ENCODE results near the gene FBL. TPM values are rescaled to one million over a fixed set of nuclear protein-coding genes. Genes with fewer than 3 reads are reported as not detected.

Gene FBL
- total and polyA plus RNA-seq, 3 experiments from 2014 or later = 182 to 682 (median 661) TPM

DNA sequence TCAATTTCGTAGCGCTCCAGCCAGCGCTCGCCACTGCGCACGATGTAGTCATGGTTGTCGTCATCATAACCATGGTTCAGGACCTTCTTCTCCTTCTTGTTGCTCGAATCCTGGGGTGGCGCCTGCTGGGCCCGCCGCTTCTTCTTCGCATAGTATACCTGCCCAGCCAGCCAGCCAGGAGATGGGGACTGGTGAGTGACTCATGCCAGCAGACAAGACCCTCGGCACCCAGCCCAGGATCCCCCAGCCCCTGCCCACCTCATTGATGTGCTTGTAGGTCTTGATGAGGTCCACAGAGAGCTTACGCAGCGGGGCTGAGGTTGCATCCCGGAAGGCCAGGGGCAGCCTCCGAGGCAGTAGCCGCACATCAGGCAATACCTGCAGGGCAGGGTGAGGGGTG is 15.8 kb downstream of the FBL start:
- Histone ChIP-seq H3K4me3 (ENCODE audit: low read length) (no peak overlapping the region), H3K36me3 (ENCODE audit: insufficient read depth, low read length) (peaks cover 21% of the 10 kb centered on the region)
- H3K36me3 Mint-ChIP-seq = peaks cover 8 to 67% (median 10%) of the 10 kb centered on the region in 3 donors

GRCh38 chr19:39829702-39830275 is 16.4 kb downstream of the FBL start:
- Mint-ChIP-seq H3K4me1 (peaks cover 37 to 54% (median 39%) of the 10 kb centered on the region in 3 donors), H3K4me3 (peak overlapping the region in 1 of 7 donors; percentile 51), H3K9me3 (no peaks in the 10 kb centered on the region), H3K27ac (peak overlapping the region in 6 of 8 donors; percentile 24 to 78 (median 58)), H3K27me3 (no peaks in the 10 kb centered on the region), H3K36me3 (peaks cover 8 to 67% (median 10%) of the 10 kb centered on the region in 3 donors)
- Histone ChIP-seq H3K4me1 (ENCODE audit: insufficient read depth, low read length) (peaks cover 30% of the 10 kb centered on the region), H3K27me3 (ENCODE audit: insufficient read depth, low read length, poor library complexity, severe bottlenecking) (no peaks in the 10 kb centered on the region), H3K4me3 (ENCODE audit: low read length) (no peak overlapping the region), H3K9me3 (ENCODE audit: low read length) (no peaks in the 10 kb centered on the region), H3K36me3 (ENCODE audit: insufficient read depth, low read length) (peaks cover 21% of the 10 kb centered on the region), H3K27ac (ENCODE audit: low read depth, low read length) (no peak overlapping the region)
- POLR2A ChIA-PET = no interaction called here
- DNase-seq = no peak
- CTCF ChIA-PET = interaction anchor here (2.4 kb wide), 1 partner anchor 14 kb away, joined by 10 read pairs; no protein-coding TSS in a partner anchor

More for the DNA sequence above, 15.8 kb downstream of the FBL start:
- CTCF ChIA-PET = interaction anchor here (1.2 kb wide), 1 partner anchor 13 kb away, joined by 3 read pairs; no protein-coding TSS in a partner anchor
- Mint-ChIP-seq H3K9me3 (no peaks in the 10 kb centered on the region), H3K27ac (peak overlapping the region in 4 of 8 donors; percentile 55 to 78 (median 66)), H3K27me3 (no peaks in the 10 kb centered on the region), H3K4me3 (peak overlapping the region in 2 of 7 donors; percentile 27 to 51), H3K4me1 (peaks cover 37 to 55% (median 39%) of the 10 kb centered on the region in 3 donors)
- Histone ChIP-seq H3K27ac (ENCODE audit: low read depth, low read length) (no peak overlapping the region), H3K9me3 (ENCODE audit: low read length) (no peaks in the 10 kb centered on the region), H3K4me1 (ENCODE audit: insufficient read depth, low read length) (peaks cover 25% of the 10 kb centered on the region), H3K27me3 (ENCODE audit: insufficient read depth, low read length, poor library complexity, severe bottlenecking) (no peaks in the 10 kb centered on the region)
- no peak for DNase-seq
- POLR2A ChIA-PET = no interaction called here

DNA sequence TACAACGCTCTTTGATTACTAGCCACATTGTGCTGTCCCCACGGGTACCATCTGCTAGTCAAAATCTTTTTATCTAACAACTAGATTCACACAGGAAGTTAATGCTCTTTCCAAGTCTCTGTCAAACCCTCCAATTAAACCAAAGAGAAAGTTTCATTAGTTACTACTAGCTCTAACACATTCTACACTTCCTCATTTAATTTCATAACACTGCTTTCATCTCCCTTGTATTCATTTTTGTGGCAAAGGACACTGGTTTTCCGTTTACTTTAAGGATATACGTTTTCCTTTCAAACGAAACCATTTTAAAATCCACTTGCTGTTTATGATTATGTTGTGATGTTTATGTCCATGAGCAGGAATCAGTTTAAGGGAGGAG is 17.5 kb downstream of the FBL start:
- peak overlapping the region; percentile 45 to 90 (median 75) for H3K4me3 Mint-ChIP-seq
- DNase-seq = no peak
- H3K4me1 Mint-ChIP-seq = peaks cover 30 to 46% (median 34%) of the 10 kb centered on the region in 3 donors
- Histone ChIP-seq H3K4me3 (ENCODE audit: low read length) (no peak overlapping the region), H3K36me3 (ENCODE audit: insufficient read depth, low read length) (peaks cover 16% of the 10 kb centered on the region), H3K27ac (ENCODE audit: low read depth, low read length) (no peak overlapping the region), H3K27me3 (ENCODE audit: insufficient read depth, low read length, poor library complexity, severe bottlenecking) (no peaks in the 10 kb centered on the region), H3K9me3 (ENCODE audit: low read length) (no peaks in the 10 kb centered on the region), H3K4me1 (ENCODE audit: insufficient read depth, low read length) (peaks cover 31% of the 10 kb centered on the region)
- H3K27ac Mint-ChIP-seq = peak overlapping the region; percentile 58 to 91 (median 85)
- H3K9me3 Mint-ChIP-seq = no peaks in the 10 kb centered on the region
- ChIA-PET POLR2A (interaction anchor here (0.5 kb wide), 1 partner anchor 377 kb away, joined by 3 read pairs; no protein-coding TSS in a partner anchor), CTCF (interaction anchor here (1.4 to 2.4 kb wide), 3 partner anchors 15 to 142 kb away, joined by 5 to 10 read pairs (median 7); partner anchors contain the start of gene PSMC4)
- H3K36me3 Mint-ChIP-seq = peaks cover 5 to 59% (median 6%) of the 10 kb centered on the region in 3 donors
- H3K27me3 Mint-ChIP-seq = no peaks in the 10 kb centered on the region

DNA sequence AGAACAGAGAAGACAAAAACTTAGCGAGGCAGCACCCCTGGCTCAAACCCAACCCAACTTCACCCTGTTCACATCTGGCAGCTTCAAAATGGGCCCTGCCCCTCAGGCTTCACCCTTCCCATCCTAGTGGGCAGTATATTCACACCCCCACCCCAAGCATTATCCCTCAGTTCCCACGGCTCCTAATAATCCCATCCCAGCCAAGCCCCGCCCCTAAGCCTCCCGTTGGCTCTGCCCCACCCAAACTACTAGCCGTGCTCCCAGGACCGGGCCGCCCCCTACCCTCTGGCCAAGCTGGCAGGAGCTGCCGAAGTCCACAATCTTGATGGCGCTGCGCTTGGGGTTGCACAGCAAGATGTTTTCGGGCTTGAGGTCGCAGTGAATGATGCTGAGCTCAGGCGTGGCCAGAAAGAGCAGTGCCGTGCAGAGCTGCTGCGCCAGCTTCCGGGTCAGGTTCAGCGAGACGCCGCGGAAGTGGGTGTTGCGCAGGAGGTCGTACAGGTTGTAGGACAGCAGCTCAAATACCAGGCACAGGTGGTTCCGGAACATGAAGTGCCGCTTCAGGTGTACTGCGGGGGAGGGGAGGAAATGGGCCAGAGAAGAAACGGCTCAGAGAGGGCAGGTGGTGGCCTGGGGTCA is 18.0 kb downstream of the FBL start:
- no peak overlapping the region for H3K4me3 ChIP-seq (ENCODE audit: low read length)
- H3K27me3 ChIP-seq (ENCODE audit: insufficient read depth, low read length, poor library complexity, severe bottlenecking) = no peaks in the 10 kb centered on the region
- Mint-ChIP-seq H3K27me3 (no peaks in the 10 kb centered on the region), H3K27ac (peak overlapping the region; percentile 58 to 91 (median 85)), H3K9me3 (no peaks in the 10 kb centered on the region), H3K4me3 (peak overlapping the region; percentile 45 to 90 (median 75)), H3K4me1 (peaks cover 30 to 46% (median 34%) of the 10 kb centered on the region in 3 donors), H3K36me3 (peaks cover 5 to 59% (median 6%) of the 10 kb centered on the region in 3 donors)
- ChIA-PET POLR2A (interaction anchor here (0.5 kb wide), 1 partner anchor 377 kb away, joined by 3 read pairs; no protein-coding TSS in a partner anchor), CTCF (interaction anchor here (1.4 to 2.4 kb wide), 3 partner anchors 15 to 142 kb away, joined by 5 to 10 read pairs (median 7); partner anchors contain the start of gene PSMC4)
- H3K36me3 ChIP-seq (ENCODE audit: insufficient read depth, low read length) = peaks cover 16% of the 10 kb centered on the region
- H3K27ac ChIP-seq (ENCODE audit: low read depth, low read length) = no peak overlapping the region
- peak in 4 of 5 donors; percentile 22 to 66 (median 50) for DNase-seq
- peaks cover 34% of the 10 kb centered on the region for H3K4me1 ChIP-seq (ENCODE audit: insufficient read depth, low read length)
- no peaks in the 10 kb centered on the region for H3K9me3 ChIP-seq (ENCODE audit: low read length)

- Histone ChIP-seq H3K36me3 (ENCODE audit: insufficient read depth, low read length) (peaks cover 16% of the 10 kb centered on the region), H3K27ac (ENCODE audit: low read depth, low read length) (no peak overlapping the region), H3K9me3 (ENCODE audit: low read length) (no peaks in the 10 kb centered on the region), H3K4me3 (ENCODE audit: low read length) (no peak overlapping the region), H3K27me3 (ENCODE audit: insufficient read depth, low read length, poor library complexity, severe bottlenecking) (no peaks in the 10 kb centered on the region), H3K4me1 (ENCODE audit: insufficient read depth, low read length) (peaks cover 25% of the 10 kb centered on the region)
- peaks cover 5 to 57% (median 6%) of the 10 kb centered on the region in 3 donors for H3K36me3 Mint-ChIP-seq
- peaks cover 22 to 36% (median 26%) of the 10 kb centered on the region in 3 donors for H3K4me1 Mint-ChIP-seq
- ChIA-PET POLR2A (no interaction called here), CTCF (interaction anchor here (1.7 kb wide), 1 partner anchor 34 kb away, joined by 5 read pairs; no protein-coding TSS in a partner anchor)
- no peaks in the 10 kb centered on the region for H3K9me3 Mint-ChIP-seq
- H3K27me3 Mint-ChIP-seq = no peaks in the 10 kb centered on the region
- H3K4me3 Mint-ChIP-seq = no peak overlapping the region
- DNase-seq = no peak
- H3K27ac Mint-ChIP-seq = no peak overlapping the region
Observed at GRCh38 chr19:39827216-39827615, 19.0 kb downstream of the FBL start.

DNA sequence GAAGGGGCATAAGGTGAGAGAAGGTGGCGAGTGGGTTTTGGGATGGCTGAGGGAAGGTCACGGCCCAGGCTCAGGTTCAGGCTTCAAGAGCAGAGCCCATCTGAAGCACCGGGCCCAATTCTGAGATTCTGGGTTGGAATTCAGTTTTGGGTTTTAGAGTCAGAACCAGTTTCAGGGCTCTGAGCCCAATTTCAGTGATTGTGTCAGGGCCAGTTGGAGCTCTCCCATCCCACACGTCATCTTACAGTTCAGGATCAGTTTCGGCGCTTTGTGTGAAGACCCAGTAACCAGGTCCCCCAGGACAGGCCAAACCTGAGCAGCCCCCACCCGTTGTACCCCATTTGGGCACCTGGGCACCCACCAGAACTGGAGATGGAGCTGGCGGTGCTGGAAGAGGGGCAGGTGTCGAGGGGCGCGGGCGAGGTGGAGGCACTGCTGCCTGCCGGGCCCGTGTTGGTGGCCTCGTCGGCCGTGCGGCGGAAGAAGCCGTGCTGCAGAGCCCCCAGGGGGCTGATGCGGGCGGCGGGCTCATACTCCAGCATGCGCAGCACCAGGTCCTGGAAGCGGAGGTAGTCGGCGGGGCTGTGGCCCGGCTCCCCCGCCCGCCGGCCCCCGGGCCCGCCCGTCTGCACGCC is 19.8 kb downstream of the FBL start:
- Mint-ChIP-seq H3K36me3 (peaks cover 5 to 55% (median 6%) of the 10 kb centered on the region in 3 donors), H3K4me1 (peaks cover 16 to 30% (median 21%) of the 10 kb centered on the region in 3 donors), H3K4me3 (peak overlapping the region in 2 of 7 donors; percentile 15 to 52), H3K9me3 (no peaks in the 10 kb centered on the region), H3K27ac (peak overlapping the region in 2 of 8 donors; percentile 48 to 68), H3K27me3 (no peaks in the 10 kb centered on the region)
- H3K36me3 ChIP-seq (ENCODE audit: insufficient read depth, low read length) = peaks cover 16% of the 10 kb centered on the region
- no peak for DNase-seq
- peaks cover 21% of the 10 kb centered on the region for H3K4me1 ChIP-seq (ENCODE audit: insufficient read depth, low read length)
- no peaks in the 10 kb centered on the region for H3K9me3 ChIP-seq (ENCODE audit: low read length)
- CTCF ChIA-PET = no interaction called here
- no peak overlapping the region for H3K4me3 ChIP-seq (ENCODE audit: low read length)
- POLR2A ChIA-PET = no interaction called here
- H3K27ac ChIP-seq (ENCODE audit: low read depth, low read length) = no peak overlapping the region
- no peaks in the 10 kb centered on the region for H3K27me3 ChIP-seq (ENCODE audit: insufficient read depth, low read length, poor library complexity, severe bottlenecking)

DNA sequence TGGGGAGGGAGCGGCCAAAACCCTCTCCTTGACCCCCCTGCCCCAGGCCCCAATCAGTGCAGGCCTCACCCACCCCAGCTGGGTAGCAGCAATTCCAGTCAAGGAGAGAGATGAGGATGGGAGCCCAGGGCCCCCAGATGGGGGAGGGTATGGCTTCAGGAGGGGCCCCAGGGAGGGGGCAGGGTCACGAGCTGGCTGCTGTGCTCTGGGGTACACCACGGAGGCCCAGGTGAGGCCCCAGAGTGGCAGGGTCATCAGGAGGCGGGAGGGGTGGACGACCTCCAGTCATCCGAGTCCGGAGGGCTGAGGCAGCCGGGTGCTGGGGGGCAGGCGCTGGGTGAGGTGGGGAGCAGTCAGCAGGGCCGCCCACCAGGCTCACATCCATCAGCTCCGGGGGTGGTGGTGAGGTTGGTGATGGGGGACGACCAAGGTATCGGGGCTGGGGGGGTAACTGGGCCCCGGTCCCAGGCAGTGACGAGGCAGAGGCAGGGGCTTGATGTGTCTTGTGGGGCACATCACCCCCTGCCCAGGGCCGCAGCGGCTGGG is 20.6 kb downstream of the FBL start:
- DNase-seq = no peak
- Mint-ChIP-seq H3K9me3 (no peaks in the 10 kb centered on the region), H3K4me1 (peaks cover 9 to 22% (median 15%) of the 10 kb centered on the region in 3 donors), H3K4me3 (peak overlapping the region in 2 of 7 donors; percentile 23 to 48), H3K27me3 (no peaks in the 10 kb centered on the region), H3K27ac (peak overlapping the region in 2 of 8 donors; percentile 6 to 48), H3K36me3 (peaks cover 0 to 46% (median 5%) of the 10 kb centered on the region in 3 donors)
- Histone ChIP-seq H3K36me3 (ENCODE audit: insufficient read depth, low read length) (peaks cover 16% of the 10 kb centered on the region), H3K9me3 (ENCODE audit: low read length) (no peaks in the 10 kb centered on the region), H3K4me3 (ENCODE audit: low read length) (no peak overlapping the region), H3K27me3 (ENCODE audit: insufficient read depth, low read length, poor library complexity, severe bottlenecking) (no peaks in the 10 kb centered on the region), H3K27ac (ENCODE audit: low read depth, low read length) (no peak overlapping the region), H3K4me1 (ENCODE audit: insufficient read depth, low read length) (peaks cover 21% of the 10 kb centered on the region)
- ChIA-PET POLR2A (interaction anchor here (2.1 kb wide), 1 partner anchor 8 kb away, joined by 26 read pairs; the partner anchor contains the start of gene DYRK1B), CTCF (interaction anchor here (0.7 to 1.4 kb wide), 4 partner anchors 8 to 33 kb away, joined by 3 to 4 read pairs (median 3); no protein-coding TSS in a partner anchor)
